ENCODE data around the gene CLCA4.
"Not testable (repeated sequence)": the region's sequence is repeated elsewhere in the genome, so short reads cannot be mapped to it uniquely, and the experiment has no call there.

The CLCA4 gene

GRCh38 chr1:86546787-86547221 lies at the start of gene CLCA4:
CLCA4 (plus strand) TSS chr1:86547078; CDS start chr1:86547120, 42 bp downstream.
- DNase-seq (ENCODE audit: low read depth) = no peak
- H3K4me3 ChIP-seq (ENCODE audit: low read length) = no peak within 1 kb of the TSS
- TF ChIP-seq CTCF (conservative IDR thresholded peaks at IDR 0.05; ENCODE audit: low read length) = no peak

GRCh38 chr1:86498281-86498680 lies 48.6 kb upstream of the CLCA4 start:
- no peak overlapping the region for H3K4me3 ChIP-seq (ENCODE audit: low read length)
- TF ChIP-seq CTCF (conservative IDR thresholded peaks at IDR 0.05; ENCODE audit: low read length) = no peak
- DNase-seq (ENCODE audit: low read depth) = no peak

- peak; percentile 21 for DNase-seq (ENCODE audit: low read depth)
- TF ChIP-seq CTCF (conservative IDR thresholded peaks at IDR 0.05; ENCODE audit: low read length) = peak; percentile 82
Observed at GRCh38 chr1:86499987-86500593, 46.8 kb upstream of the CLCA4 start.

GRCh38 chr1:86500714-86501113 lies 46.2 kb upstream of the CLCA4 start:
- H3K4me3 ChIP-seq (ENCODE audit: low read length) = no peak overlapping the region
- no peak for TF ChIP-seq CTCF (conservative IDR thresholded peaks at IDR 0.05; ENCODE audit: low read length)
- no peak for DNase-seq (ENCODE audit: low read depth)

More at GRCh38 chr1:86499987-86500593, 46.8 kb upstream of the CLCA4 start:
- no peak overlapping the region for H3K4me3 ChIP-seq (ENCODE audit: low read length)

- TF ChIP-seq CTCF (conservative IDR thresholded peaks at IDR 0.05; ENCODE audit: low read length) = peak; percentile 39
- H3K4me3 ChIP-seq (ENCODE audit: low read length); DNase-seq (ENCODE audit: low read depth): not testable (repeated sequence)
Observed at GRCh38 chr1:86502125-86502646, 44.7 kb upstream of the CLCA4 start.

- no peak overlapping the region for H3K4me3 ChIP-seq (ENCODE audit: low read length)
- no peak for TF ChIP-seq CTCF (conservative IDR thresholded peaks at IDR 0.05; ENCODE audit: low read length)
- no peak for DNase-seq (ENCODE audit: low read depth)
Observed at GRCh38 chr1:86502721-86503405, 44.0 kb upstream of the CLCA4 start.

All from AG10803 (cell line).